CD4-positive, alpha-beta memory T cell (primary cell): ENCODE data around the gene DSTYK. TPM values are rescaled to one million over a fixed set of nuclear protein-coding genes. Genes with fewer than 3 reads are reported as not detected.

Experiments
- CTCF ChIA-PET: fragments of 350-600 bp; sonication (Branson Sonifier 250); formaldehyde crosslinking; loops from one replicate; lab custom pipeline; 2021; ENCODE audit warnings: inconsistent platforms; ENCODE audit not compliant: partially characterized antibody; lab: Charles Lee
- POLR2A ChIA-PET: fragments of 350-600 bp; sonication (Branson Sonifier 250); formaldehyde crosslinking; loops from one replicate; lab custom pipeline; 2021; ENCODE audit not compliant: partially characterized antibody; lab: Charles Lee
- DNase-seq, 5 donors: peaks; one replicate each; pipeline versions ENCODE4 v3.0.0 to v3.0.0-alpha.2; 2020 to 2022; ENCODE audit warnings: mixed read lengths in 1 of 5
- H3K27ac ChIP-seq: one replicate; pipeline ENCODE4 v1.7.0; 2013; ENCODE audit warnings: low read depth, low read length
- H3K27me3 ChIP-seq: 2 replicates; pipeline ENCODE4 v1.7.0; 2013; ENCODE audit warnings: mild to moderate bottlenecking, low read length, moderate library complexity; ENCODE audit not compliant: insufficient read depth
- H3K36me3 ChIP-seq: 2 replicates; pipeline ENCODE4 v1.7.0; 2013; ENCODE audit warnings: mild to moderate bottlenecking, low read length, moderate library complexity; ENCODE audit not compliant: insufficient read depth
- H3K4me1 ChIP-seq: 2 replicates; pipeline ENCODE4 v1.7.0; 2013; ENCODE audit warnings: mild to moderate bottlenecking, low read length, moderate library complexity; ENCODE audit not compliant: insufficient read depth
- H3K4me3 ChIP-seq, 2 donors: one replicate each; pipeline ENCODE4 v1.7.0; 2013; ENCODE audit warnings: low read length in 2 of 2, mild to moderate bottlenecking in 1 of 2
- H3K9me3 ChIP-seq, 2 donors: one replicate each; pipeline ENCODE4 v1.7.0; 2013; ENCODE audit warnings: low read length in 2 of 2, control low read depth in 1 of 2; ENCODE audit not compliant: control insufficient read depth in 1 of 2
- H3K27ac Mint-ChIP-seq, 7 donors: one replicate each; pipeline ENCODE4 v1.8.0; 2020 to 2021; ENCODE audit warnings: mixed read lengths in 7 of 7, mild to moderate bottlenecking in 6 of 7, inconsistent platforms in 3 of 7, moderate library complexity in 3 of 7
- H3K27me3 Mint-ChIP-seq, 2 donors: one replicate each; pipeline ENCODE4 v1.8.0; 2020 to 2021; ENCODE audit warnings: mixed read lengths in 2 of 2
- H3K36me3 Mint-ChIP-seq, 2 donors: one replicate each; pipeline ENCODE4 v1.8.0; 2020 to 2021; ENCODE audit warnings: mixed read lengths in 2 of 2, inconsistent platforms in 1 of 2, mild to moderate bottlenecking in 1 of 2
- H3K4me1 Mint-ChIP-seq, 4 donors: one replicate each; pipeline ENCODE4 v1.8.0; 2020 to 2021; ENCODE audit warnings: mixed read lengths in 4 of 4, mild to moderate bottlenecking in 1 of 4
- H3K4me3 Mint-ChIP-seq, 8 donors: one replicate each; pipeline ENCODE4 v1.8.0; 2020 to 2021; ENCODE audit warnings: mixed read lengths in 8 of 8, mild to moderate bottlenecking in 7 of 8, moderate library complexity in 6 of 8, inconsistent platforms in 3 of 8
- H3K9me3 Mint-ChIP-seq, 8 donors: one replicate each; pipeline ENCODE4 v1.8.0; 2020 to 2021; ENCODE audit warnings: mixed read lengths in 8 of 8, mild to moderate bottlenecking in 5 of 8, inconsistent platforms in 3 of 8, moderate library complexity in 1 of 8
- intact Hi-C: fragments of 100-400 bp; cut with micrococcal nuclease; formaldehyde crosslinking; loops from one replicate; pipeline ENCODE4 v1.15.1; 2023
- polyA plus RNA-seq, 2 donors: library from polyadenylated mRNA; unstranded; fragments of 300-500 nt; fragmentation: Illumina TruSeq; gene quantifications; one replicate each; pipeline ENCODE4 v1.2.3, GENCODE V29; 2021
- total RNA-seq, 2 experiments: library from RNA; stranded (reverse); gene quantifications; one replicate each; pipeline ENCODE4 v1.2.3, GENCODE V29; 2021

Gene DSTYK
- total and polyA plus RNA-seq, 4 experiments from 2014 or later = 5.3 to 16.6 (median 12.6) TPM

DNA sequence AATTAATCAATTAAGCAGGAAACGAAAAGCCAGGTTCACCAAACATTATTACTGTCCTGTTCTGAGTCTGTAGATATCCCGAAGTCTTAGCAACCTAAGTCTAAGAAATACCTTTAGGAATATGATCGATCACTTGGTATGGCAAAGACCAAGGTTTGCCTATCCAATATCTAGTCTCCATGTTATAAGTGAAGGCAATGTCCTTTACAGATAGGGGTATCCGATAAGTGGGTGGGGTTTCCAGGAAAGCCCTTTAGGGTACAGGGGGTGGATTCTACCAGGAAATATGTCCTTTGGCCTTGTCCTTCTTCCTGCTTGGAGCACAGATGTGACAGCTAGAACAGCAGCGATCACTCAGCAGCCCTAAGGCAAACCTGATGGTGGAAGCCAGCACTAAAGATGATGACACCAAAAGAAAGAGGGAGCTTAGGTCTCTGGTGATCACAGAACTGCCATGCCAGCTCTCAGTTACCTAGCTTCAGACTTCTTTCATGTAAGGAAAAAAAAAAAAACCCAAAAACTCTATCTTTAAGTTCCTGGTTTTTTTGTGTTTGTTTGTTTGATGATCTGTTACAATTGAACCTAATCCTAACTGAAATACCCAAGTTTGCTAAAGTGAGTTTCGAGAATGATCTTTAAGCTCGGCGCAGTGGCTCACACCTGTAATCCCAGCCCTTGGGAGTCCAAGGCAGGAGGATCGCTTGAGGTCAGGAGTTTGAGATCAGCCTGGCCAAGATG lies 40.8 kb downstream of the DSTYK start:
- no peak for DNase-seq
- Histone ChIP-seq H3K9me3 (no peaks in the 10 kb centered on the region), H3K4me3 (no peak overlapping the region), H3K4me1 (peaks cover 20% of the 10 kb centered on the region), H3K36me3 (peaks cover 15% of the 10 kb centered on the region), H3K27ac (no peak overlapping the region), H3K27me3 (no peaks in the 10 kb centered on the region)
- Mint-ChIP-seq H3K4me1 (peaks cover 14 to 43% (median 24%) of the 10 kb centered on the region in 4 donors), H3K4me3 (peak overlapping the region in 3 of 8 donors; percentile 15 to 86 (median 63)), H3K27me3 (no peaks in the 10 kb centered on the region), H3K27ac (peak overlapping the region in 2 of 7 donors; percentile 37 to 72), H3K9me3 (no peaks in the 10 kb centered on the region), H3K36me3 (peaks cover 32 to 53% of the 10 kb centered on the region in 2 donors)
- ChIA-PET POLR2A (no interaction called here), CTCF (interaction anchor here (0.6 to 1.4 kb wide), 2 partner anchors 12 to 29 kb away, joined by 3 read pairs; no protein-coding TSS in a partner anchor)
- intact Hi-C loops = no loop called here

DNA sequence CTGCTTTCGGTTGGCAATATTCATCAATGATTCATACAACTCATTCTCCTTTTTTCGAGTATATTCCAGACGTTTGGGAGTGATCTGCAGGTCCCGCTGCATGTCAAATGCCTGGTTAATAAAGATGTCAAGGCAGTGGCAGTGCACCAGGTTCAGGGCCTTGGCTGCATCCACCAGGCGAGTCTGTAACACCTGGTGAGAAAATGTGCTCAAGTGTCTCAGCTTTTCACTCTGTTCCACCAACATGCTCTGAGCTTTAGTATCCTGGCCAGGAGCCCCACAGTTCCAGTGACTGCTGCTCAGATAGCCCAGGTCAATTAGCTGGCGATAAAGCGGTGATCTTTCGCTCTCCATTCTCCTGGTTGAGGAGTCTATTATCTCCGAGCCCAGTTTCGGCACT lies 42.3 kb downstream of the DSTYK start:
- peaks cover 37 to 59% of the 10 kb centered on the region in 2 donors for H3K36me3 Mint-ChIP-seq

DNA sequence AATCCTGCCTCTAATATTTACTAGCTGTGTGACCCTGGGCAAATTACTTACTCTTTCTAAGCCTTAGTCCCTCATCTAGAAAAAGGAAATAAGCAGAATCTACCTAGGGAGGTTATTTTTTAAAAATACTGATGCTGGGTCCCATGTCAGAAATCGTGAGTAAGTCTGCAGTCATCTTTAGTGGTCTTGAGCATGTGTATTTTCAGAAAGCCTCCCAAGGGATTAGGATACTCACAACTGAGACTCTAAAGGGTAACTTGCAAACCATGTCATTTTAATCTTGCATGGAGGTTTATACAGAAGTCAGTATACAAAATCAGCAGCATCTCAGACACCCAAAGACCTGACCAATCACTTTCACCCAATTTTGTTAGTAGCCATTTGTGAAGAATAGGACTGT lies 43.2 kb downstream of the DSTYK start:
- no peaks in the 10 kb centered on the region for H3K9me3 Mint-ChIP-seq
- no peak overlapping the region for H3K4me3 Mint-ChIP-seq
- no peaks in the 10 kb centered on the region for H3K27me3 Mint-ChIP-seq
- Histone ChIP-seq H3K9me3 (no peaks in the 10 kb centered on the region), H3K4me1 (peaks cover 20% of the 10 kb centered on the region), H3K27me3 (no peaks in the 10 kb centered on the region), H3K27ac (no peak overlapping the region), H3K4me3 (no peak overlapping the region), H3K36me3 (peaks cover 23% of the 10 kb centered on the region)
- no peak for DNase-seq
- H3K27ac Mint-ChIP-seq = no peak overlapping the region
- H3K36me3 Mint-ChIP-seq = peaks cover 45 to 67% of the 10 kb centered on the region in 2 donors
- ChIA-PET POLR2A (no interaction called here), CTCF (interaction anchor here (1.5 kb wide), 1 partner anchor 28 kb away, joined by 3 read pairs; no protein-coding TSS in a partner anchor)
- intact Hi-C loops = no loop called here
- peaks cover 18 to 43% (median 24%) of the 10 kb centered on the region in 4 donors for H3K4me1 Mint-ChIP-seq

More for the DNA sequence above, 42.3 kb downstream of the DSTYK start:
- ChIA-PET CTCF (interaction anchor here (1.5 kb wide), 1 partner anchor 28 kb away, joined by 3 read pairs; no protein-coding TSS in a partner anchor), POLR2A (no interaction called here)
- Mint-ChIP-seq H3K27ac (no peak overlapping the region), H3K4me1 (peaks cover 15 to 43% (median 24%) of the 10 kb centered on the region in 4 donors), H3K4me3 (no peak overlapping the region), H3K9me3 (no peaks in the 10 kb centered on the region), H3K27me3 (no peaks in the 10 kb centered on the region)
- Histone ChIP-seq H3K4me3 (no peak overlapping the region), H3K36me3 (peaks cover 15% of the 10 kb centered on the region), H3K9me3 (no peaks in the 10 kb centered on the region), H3K4me1 (peaks cover 20% of the 10 kb centered on the region), H3K27ac (no peak overlapping the region), H3K27me3 (no peaks in the 10 kb centered on the region)
- intact Hi-C loops = no loop called here
- no peak for DNase-seq

- peaks cover 71 to 81% of the 10 kb centered on the region in 2 donors for H3K36me3 Mint-ChIP-seq
Measured at GRCh38 chr1:205162301-205162700, 49.2 kb downstream of the DSTYK start.

DNA sequence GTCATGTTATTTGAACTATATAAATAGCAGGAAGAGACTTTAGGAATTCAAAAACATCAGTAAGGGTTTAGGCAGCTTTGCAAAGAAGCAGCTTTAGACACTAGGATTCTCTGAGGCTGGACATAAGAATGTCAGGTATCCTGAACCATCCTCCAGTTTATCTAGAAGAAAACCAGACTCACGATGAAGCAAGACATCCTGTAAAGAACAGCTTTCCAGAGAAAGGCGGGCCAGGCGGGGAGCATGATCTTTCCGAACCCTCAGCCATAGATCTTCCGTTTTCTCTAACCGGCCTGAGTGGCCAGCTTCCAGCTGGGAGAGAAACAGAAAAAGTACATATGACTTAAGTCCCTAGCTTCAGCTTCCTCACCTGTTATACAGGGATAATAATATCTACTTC lies 50.4 kb downstream of the DSTYK start:
- H3K27me3 Mint-ChIP-seq = no peaks in the 10 kb centered on the region
- peaks cover 0 to 4% (median 0%) of the 10 kb centered on the region in 4 donors for H3K4me1 Mint-ChIP-seq
- peaks cover 74 to 86% of the 10 kb centered on the region in 2 donors for H3K36me3 Mint-ChIP-seq
- ChIA-PET POLR2A (no interaction called here), CTCF (interaction anchor here (0.6 to 1.4 kb wide), 2 partner anchors 19 to 94 kb away, joined by 3 to 6 read pairs; no protein-coding TSS in a partner anchor)
- peaks cover 0 to 11% (median 7%) of the 10 kb centered on the region in 8 donors for H3K9me3 Mint-ChIP-seq
- no peak for DNase-seq
- Histone ChIP-seq H3K27me3 (no peaks in the 10 kb centered on the region), H3K36me3 (peaks cover 73% of the 10 kb centered on the region), H3K4me3 (no peak overlapping the region), H3K4me1 (no peaks in the 10 kb centered on the region), H3K27ac (no peak overlapping the region), H3K9me3 (peaks cover 3% of the 10 kb centered on the region in 2 donors)
- intact Hi-C loops = no loop called here
- H3K4me3 Mint-ChIP-seq = no peak overlapping the region
- no peak overlapping the region for H3K27ac Mint-ChIP-seq

More at GRCh38 chr1:205162301-205162700, 49.2 kb downstream of the DSTYK start:
- Histone ChIP-seq H3K36me3 (peaks cover 61% of the 10 kb centered on the region), H3K27me3 (no peaks in the 10 kb centered on the region), H3K27ac (no peak overlapping the region), H3K4me1 (no peaks in the 10 kb centered on the region), H3K9me3 (no peaks in the 10 kb centered on the region), H3K4me3 (no peak overlapping the region)
- ChIA-PET CTCF (no interaction called here), POLR2A (no interaction called here)
- no peak for DNase-seq
- Mint-ChIP-seq H3K4me1 (peaks cover 0 to 4% (median 2%) of the 10 kb centered on the region in 4 donors), H3K27ac (no peak overlapping the region), H3K9me3 (peaks cover 0 to 3% (median 0%) of the 10 kb centered on the region in 8 donors), H3K27me3 (no peaks in the 10 kb centered on the region), H3K4me3 (no peak overlapping the region)
- intact Hi-C loops = no loop called here

GRCh38 chr1:205158048-205158616 lies 53.4 kb downstream of the DSTYK start:
- H3K36me3 Mint-ChIP-seq = peaks cover 83 to 89% of the 10 kb centered on the region in 2 donors
- Histone ChIP-seq H3K4me1 (no peaks in the 10 kb centered on the region), H3K4me3 (no peak overlapping the region), H3K36me3 (peaks cover 70% of the 10 kb centered on the region), H3K27me3 (no peaks in the 10 kb centered on the region), H3K27ac (no peak overlapping the region), H3K9me3 (peaks cover 6 to 7% of the 10 kb centered on the region in 2 donors)
- no peak for DNase-seq
- H3K27ac Mint-ChIP-seq = peak overlapping the region in 1 of 7 donors; percentile 2
- ChIA-PET CTCF (interaction anchor here (2.3 to 2.8 kb wide), 2 partner anchors 17 to 97 kb away, joined by 7 to 21 read pairs; no protein-coding TSS in a partner anchor), POLR2A (no interaction called here)
- peaks cover 0 to 17% (median 8%) of the 10 kb centered on the region in 8 donors for H3K9me3 Mint-ChIP-seq
- intact Hi-C loops = no loop called here
- H3K4me1 Mint-ChIP-seq = peaks cover 0 to 2% (median 0%) of the 10 kb centered on the region in 4 donors
- no peaks in the 10 kb centered on the region for H3K27me3 Mint-ChIP-seq
- no peak overlapping the region for H3K4me3 Mint-ChIP-seq
